MG63 (cell line): ENCODE data around the gene ACYP2. TPM values are rescaled to one million over a fixed set of nuclear protein-coding genes. Genes with fewer than 3 reads are reported as not detected.
A peak's percentile ranks its signal among the peaks of the same experiment; 100 is the strongest.
"Not testable (repeated sequence)": the region's sequence is repeated elsewhere in the genome, so short reads cannot be mapped to it uniquely, and the experiment has no call there.

ENCODE experiments used
- DNase-seq: peaks from one replicate; pipeline ENCODE4 v3.0.0-alpha.2; 2020
- H3K27me3 ChIP-seq: fragments of 250-450 bp; sonication (Bioruptor Pico); 2 replicates; pipeline ENCODE4 v1.5.1; 2020; ENCODE audit warnings: mild to moderate bottlenecking, moderate library complexity
- H3K36me3 ChIP-seq: fragments of 250-450 bp; sonication (Bioruptor Pico); 2 replicates; pipeline ENCODE4 v1.5.1; 2020; ENCODE audit warnings: mild to moderate bottlenecking, moderate library complexity
- H3K4me3 ChIP-seq: fragments of 250-450 bp; sonication (Bioruptor Pico); 2 replicates; pipeline ENCODE4 v1.5.1; 2020; ENCODE audit warnings: mild to moderate bottlenecking, moderate library complexity
- H3K9me3 ChIP-seq: fragments of 250-450 bp; sonication (Bioruptor Pico); 2 replicates; pipeline ENCODE4 v1.5.1; 2020; ENCODE audit warnings: mild to moderate bottlenecking, moderate library complexity
- total RNA-seq: library from RNA; depleted of rRNA; stranded (reverse); fragments of >200 nt; shearing (Covaris generic); gene quantifications from 2 replicates; pipeline ENCODE4 v1.2.3, GENCODE V29; 2014; ENCODE audit warnings: low replicate concordance

ACYP2 gene
- total RNA-seq, 1 experiment from 2014 or later: 6.9 TPM

DNA sequence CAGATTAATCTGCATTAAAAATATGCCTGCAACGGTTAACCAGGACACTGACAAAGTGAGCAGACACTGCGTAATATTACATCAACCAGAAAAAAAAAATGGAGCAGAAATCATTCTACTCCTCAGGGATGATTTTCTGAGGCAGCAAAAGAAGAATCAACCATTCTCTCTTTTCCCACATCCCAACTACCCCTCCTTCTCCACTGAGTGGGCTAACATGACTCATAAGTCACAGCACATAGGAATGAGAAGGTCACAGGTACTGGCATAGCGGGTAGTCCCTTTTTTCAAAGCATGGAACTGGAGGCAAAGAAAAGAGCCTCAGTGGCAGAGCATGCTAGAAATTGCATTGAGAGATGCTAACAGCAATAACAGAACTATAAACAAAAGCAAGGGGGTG lies 194.9 kb downstream of the ACYP2 start:
- no peaks in the 10 kb centered on the region for H3K27me3 ChIP-seq
- no peaks in the 10 kb centered on the region for H3K36me3 ChIP-seq
- DNase-seq: no peak
- H3K4me3 ChIP-seq: no peak overlapping the region
- no peaks in the 10 kb centered on the region; the same call in 1 of the 2 replicates for H3K9me3 ChIP-seq

DNA sequence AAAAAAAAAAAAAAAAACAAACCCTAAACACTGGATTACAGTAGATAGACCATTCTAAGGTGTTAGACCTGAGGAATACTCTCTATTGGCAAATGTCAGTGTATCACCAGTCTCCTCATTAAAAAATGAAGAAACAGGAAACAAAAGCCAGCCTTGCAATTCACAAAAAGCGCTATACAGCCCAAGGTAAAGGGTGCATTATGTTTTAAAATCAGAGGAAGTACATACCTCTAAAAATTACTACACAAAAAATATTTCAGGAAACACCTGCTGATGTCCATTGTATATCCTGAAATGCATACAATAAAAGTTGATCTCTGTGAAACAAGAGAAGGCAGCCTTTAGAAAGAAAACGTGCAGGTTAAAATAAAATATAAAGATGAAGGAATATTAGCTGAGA lies 195.5 kb downstream of the ACYP2 start:
- Histone ChIP-seq H3K4me3 (no peak overlapping the region), H3K27me3 (no peaks in the 10 kb centered on the region), H3K9me3 (no peaks in the 10 kb centered on the region; the same call in 1 of the 2 replicates), H3K36me3 (no peaks in the 10 kb centered on the region)
- DNase-seq: no peak

DNA sequence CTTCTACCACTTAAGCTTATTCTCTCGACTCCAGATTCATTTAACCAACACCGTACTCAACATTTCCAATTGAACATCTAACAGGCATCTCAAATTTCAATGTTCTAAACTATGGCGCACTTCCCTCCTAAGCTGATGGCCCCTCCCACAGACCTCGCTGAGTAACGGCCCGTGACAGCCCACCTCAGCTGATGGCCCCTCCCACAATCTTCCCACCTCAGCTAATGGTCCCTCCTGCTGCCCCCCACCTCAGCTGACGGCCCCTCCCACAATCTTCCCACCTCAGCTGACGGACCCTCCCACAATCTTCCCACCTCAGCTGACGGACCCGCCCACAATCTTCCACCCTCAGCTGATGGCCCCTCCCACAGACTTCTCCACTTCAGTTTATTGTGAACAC lies 197.7 kb downstream of the ACYP2 start:
- Histone ChIP-seq H3K36me3 (no peaks in the 10 kb centered on the region), H3K9me3 (peaks cover 6% of the 10 kb centered on the region; the same call in 1 of the 2 replicates), H3K27me3 (no peaks in the 10 kb centered on the region), H3K4me3 (no peak overlapping the region)
- no peak for DNase-seq

DNA sequence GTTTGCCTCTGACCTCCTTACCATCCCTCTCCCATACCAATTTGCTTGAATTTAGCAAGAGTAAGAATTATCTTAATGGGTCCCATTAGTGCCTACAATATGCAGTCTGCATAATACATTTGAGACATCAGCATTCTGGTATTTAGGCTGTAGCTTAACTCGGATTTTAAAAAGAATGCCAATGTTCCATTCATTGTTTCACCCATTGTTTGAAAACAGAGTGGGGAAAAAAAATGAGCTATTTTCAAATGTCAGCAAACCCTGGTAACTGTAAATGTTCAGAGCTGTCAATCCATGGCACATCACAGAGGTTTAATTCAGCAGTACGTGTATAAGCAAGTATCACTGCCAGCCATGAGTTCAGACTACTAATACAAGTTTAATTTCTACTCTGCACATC lies 202.6 kb downstream of the ACYP2 start:
- H3K27me3 ChIP-seq: no peaks in the 10 kb centered on the region; the same call in 1 of the 2 replicates
- H3K9me3 ChIP-seq: peaks cover 6% of the 10 kb centered on the region; the same call in 1 of the 2 replicates
- DNase-seq: no peak
- no peaks in the 10 kb centered on the region for H3K36me3 ChIP-seq
- H3K4me3 ChIP-seq: no peak overlapping the region

DNA sequence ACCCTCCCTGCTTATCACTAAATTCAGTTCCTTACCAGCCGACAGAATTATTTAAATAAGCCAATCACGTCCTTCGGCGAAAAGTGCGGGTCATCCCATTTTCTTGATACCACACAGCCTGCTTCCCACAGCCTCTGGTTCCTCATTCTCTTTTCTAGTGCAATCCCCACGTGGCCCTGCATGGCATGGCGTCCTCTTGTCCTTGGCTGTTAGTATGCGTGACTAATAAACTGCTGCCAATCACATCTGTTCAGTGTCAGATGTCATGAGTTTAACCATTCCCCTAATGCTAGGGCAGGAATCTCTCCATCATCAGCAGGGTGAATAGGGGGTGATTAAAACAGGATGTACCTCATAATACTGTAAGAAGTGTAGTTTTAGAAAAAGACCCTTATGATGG lies 203.4 kb downstream of the ACYP2 start:
- no peak for DNase-seq
- Histone ChIP-seq H3K36me3 (no peaks in the 10 kb centered on the region), H3K9me3 (peaks cover 6% of the 10 kb centered on the region; the same call in 1 of the 2 replicates), H3K4me3 (no peak overlapping the region), H3K27me3 (no peaks in the 10 kb centered on the region; the same call in 1 of the 2 replicates)

DNA sequence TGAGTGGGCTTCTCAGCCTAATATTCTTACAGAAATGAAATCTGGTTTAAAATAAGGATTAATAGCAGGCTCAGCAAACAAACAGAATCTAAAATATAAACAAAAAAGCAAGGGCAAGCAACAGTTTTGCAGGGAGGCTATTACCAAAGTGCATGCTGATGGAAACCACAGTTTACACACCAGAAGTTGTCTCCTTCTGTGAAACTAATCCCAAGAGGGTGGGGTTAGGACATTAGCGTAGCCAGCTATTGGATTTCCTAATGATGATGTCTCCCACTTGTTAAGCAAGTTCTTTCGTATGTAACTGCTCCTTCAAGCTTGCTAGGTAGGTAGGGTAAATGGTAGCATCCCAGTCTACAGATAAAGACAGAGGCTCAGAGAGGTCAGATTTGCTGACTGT lies 205.6 kb downstream of the ACYP2 start:
- H3K9me3 ChIP-seq: peaks cover 5% of the 10 kb centered on the region; the same call in 1 of the 2 replicates
- no peak for DNase-seq
- H3K4me3 ChIP-seq: no peak overlapping the region
- H3K27me3 ChIP-seq: no peaks in the 10 kb centered on the region; the same call in 1 of the 2 replicates
- H3K36me3 ChIP-seq: no peaks in the 10 kb centered on the region

DNA sequence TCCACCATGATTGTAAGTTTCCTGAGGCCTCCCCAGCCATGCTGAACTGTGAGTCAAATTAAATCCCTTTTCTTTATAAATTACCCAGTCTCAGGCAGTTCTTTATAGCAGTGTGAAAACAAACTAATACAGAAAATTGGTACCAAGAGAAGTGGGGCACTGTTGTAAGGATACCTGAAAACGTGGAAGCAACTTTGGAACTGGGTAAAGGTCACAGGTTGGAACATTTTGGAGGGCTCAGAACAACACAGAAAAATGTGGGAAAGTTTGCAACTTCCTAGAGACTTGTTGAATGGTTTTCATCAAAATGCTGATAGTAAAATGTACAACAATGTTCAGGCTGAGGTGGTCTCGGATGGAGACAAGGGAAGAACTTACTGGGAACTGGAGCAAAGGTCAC lies 209.1 kb downstream of the ACYP2 start:
- H3K27me3 ChIP-seq, DNase-seq, H3K36me3 ChIP-seq, H3K4me3 ChIP-seq, H3K9me3 ChIP-seq: not testable (repeated sequence)

DNA sequence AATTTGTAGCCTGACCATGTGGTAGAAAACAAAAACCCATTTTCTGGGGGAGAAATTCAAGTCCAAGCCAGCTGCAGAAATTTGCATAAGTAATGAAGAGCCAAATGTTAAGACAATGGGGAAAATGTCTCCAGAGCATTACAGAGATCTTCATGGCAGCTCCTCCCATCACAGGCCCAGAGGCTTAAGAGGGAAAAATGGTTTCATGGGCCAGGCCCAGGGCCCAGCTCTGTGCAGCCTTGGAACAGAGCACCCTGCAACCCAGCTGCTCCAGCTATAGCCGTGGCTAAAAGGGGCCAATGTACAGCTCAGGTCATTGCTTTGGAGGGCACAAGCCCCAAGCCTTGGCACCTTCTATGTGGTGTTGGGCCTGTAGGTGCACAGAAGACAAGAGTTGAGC lies 209.7 kb downstream of the ACYP2 start:
- Histone ChIP-seq H3K9me3 (no peaks in the 10 kb centered on the region), H3K27me3 (no peaks in the 10 kb centered on the region; the same call in 1 of the 2 replicates), H3K36me3 (no peaks in the 10 kb centered on the region), H3K4me3 (no peak overlapping the region)
- no peak for DNase-seq

DNA sequence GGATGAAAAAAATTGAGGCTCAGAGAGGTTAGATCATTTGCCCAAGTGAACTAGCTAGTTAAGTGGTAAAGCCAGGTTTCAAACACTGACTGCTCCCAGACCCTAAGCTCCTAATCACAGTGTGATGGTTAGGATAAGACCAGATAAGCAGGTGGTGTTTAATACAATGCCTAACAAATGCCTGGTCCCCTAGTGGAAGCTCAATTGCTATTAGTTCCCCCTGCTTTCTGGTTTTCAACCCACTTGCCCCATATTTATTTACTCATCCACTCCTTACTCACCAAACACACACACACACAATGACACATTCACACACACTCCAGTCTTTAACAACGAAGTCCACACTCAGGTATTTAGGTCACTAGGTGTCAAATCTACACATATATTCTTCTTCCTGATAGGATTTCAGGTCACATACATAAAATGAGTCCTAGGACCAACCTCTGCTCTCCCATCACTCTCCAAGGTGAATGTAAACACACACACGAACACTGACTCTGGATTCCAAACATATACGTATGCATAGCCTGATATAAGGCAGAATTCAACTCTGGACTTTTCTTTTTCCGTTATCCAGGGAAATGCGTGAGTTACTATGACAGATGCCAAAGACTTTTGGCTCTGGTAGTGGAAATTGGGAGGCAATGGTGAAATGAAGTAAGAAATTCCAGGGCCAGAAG lies 214.2 kb downstream of the ACYP2 start:
- Histone ChIP-seq H3K4me3 (peak overlapping the region; percentile 59), H3K36me3 (no peaks in the 10 kb centered on the region), H3K9me3 (no peaks in the 10 kb centered on the region), H3K27me3 (no peaks in the 10 kb centered on the region)
- no peak for DNase-seq

DNA sequence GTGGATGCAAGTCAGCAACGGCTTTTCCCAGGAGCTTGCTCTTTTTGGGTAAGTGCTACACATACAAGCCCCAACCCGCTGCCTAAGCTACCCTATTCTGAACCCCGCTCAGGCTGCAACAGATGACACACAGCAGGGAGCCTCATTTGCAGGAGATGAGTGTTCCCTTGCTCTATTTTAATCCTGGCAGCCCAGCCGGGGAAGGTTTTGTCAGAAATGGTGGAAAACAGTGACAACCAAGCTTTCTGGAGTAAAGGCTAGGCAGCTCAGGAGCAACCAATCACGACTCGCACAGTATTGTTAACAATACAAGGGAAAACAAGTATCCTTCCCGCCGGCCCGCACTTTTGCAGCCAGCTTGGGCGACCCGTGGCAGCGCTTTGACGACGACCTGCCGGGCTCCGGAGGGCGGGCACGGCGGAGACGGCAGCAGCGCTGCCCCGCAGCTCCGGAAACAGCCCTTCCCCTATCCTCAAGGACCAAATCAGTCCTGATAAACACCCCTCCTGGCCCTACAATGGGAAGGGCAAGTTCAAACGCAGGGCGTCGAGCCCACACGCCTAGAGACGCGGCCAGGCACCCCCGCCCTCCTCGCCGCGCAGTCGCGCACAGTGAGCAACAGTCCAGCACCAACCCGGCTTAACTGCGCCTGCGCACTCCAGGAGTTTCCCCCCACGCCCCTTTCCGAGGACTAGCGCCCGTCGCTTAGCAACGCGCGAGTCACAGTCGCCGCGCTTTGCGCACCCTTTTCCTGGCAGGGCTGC lies 214.9 kb downstream of the ACYP2 start:
- Histone ChIP-seq H3K36me3 (no peaks in the 10 kb centered on the region), H3K27me3 (no peaks in the 10 kb centered on the region), H3K9me3 (no peaks in the 10 kb centered on the region)

DNA sequence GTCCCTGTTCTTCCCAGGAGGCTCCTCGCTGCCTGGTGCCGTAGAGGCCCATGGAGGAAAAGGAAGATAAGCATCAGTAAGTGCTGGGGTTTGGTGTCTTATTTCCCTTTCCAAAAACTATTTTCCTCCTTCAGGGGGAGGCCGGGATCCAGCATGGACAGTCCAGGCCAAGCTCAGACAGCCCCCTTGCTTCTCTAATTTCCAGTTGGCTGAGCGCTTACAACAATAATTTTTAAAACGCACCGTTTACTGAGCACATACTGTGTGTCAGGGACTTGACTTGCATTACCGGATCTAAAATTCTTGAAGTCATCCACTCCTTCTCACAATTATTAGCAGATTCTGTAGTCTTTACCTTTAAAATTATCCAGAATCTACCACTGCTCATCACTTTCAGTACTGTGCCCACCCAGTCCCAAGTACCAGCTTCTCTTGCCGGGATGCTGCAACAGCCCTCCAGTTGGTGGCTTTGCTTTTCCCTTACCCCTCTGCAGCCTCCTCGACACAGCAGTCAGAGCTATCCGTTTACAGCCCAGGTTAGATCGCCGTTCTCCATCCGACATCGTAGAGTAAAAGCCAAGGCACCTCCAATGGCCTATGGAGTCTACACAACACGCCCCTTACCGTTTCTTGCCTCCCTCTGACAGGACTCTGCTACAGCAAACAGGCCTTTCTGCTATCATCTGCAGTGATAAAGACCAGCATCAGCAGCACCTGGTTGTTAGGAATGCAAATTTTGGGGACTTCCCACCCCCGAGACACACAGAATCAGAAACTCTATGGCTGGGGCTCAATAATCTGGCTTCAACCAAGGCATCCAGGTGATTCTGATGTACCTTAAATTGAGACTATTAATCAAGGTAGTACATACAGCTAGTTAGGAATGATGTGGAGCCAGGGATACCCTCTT lies 215.8 kb downstream of the ACYP2 start:
- H3K4me3 ChIP-seq: peak overlapping the region; percentile 59
- H3K27me3 ChIP-seq: no peaks in the 10 kb centered on the region
- no peaks in the 10 kb centered on the region for H3K36me3 ChIP-seq
- H3K9me3 ChIP-seq: no peaks in the 10 kb centered on the region
- DNase-seq: no peak

More for the DNA sequence above, 214.9 kb downstream of the ACYP2 start:
- peak; percentile 95 for DNase-seq
- H3K4me3 ChIP-seq: peak overlapping the region; percentile 59

DNA sequence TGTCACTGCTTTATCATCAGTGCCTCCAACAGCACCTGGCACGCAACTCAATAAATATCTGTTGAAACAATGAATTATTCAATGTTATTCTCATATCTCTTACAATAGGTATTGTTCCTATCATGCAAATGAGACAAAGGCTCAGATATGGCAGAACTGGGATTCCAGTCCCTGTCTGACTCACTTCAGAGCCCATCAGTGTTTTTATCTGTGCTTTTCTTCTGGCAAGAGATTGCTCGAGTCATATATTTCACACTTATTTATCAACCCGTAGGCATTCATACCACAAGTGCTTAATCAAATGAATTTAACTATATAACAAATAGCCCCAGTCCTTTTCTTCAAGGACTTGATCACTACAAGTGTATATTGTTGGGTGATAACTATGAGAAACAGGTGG lies 217.0 kb downstream of the ACYP2 start:
- H3K27me3 ChIP-seq: no peaks in the 10 kb centered on the region
- DNase-seq: no peak
- H3K9me3 ChIP-seq: no peaks in the 10 kb centered on the region
- no peaks in the 10 kb centered on the region for H3K36me3 ChIP-seq
- no peak overlapping the region for H3K4me3 ChIP-seq

DNA sequence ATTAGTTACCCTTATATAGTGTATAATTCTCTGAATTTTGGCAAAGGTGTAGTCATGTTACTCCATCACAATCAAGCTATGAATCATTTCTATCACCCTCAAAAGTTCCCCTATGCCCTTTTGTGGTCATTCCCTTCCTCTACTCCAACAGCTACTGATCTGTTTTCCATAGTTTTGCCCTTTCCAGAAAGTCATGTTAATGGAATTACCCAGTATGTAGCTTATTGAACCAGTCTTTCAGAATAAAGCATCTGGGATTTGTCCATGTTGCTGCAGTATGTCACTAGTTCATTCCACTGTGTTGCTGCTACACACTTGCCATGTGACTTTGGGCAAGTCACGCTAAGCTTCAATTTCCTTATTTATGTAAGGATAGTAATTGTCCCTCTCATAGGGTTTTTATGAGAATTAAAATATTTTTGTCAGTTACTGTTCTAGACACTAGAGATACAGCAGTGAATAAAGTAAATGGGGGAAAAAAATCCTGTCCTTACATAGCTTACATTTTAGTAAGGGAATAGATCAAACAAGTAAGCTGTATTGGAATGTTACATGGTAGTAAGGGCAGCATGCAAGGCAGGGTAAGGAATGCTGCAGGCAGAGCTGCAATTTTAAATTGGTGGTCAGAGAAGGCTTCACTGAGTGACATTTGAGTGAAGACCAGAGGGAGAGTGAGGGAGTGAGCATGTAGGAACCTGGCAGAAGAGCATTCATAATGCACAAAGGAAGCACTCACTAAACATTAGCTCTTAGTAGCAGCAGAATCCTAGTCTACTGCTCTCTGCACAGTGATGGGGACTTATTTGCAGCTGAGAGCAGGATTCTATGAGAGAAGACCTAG lies 220.9 kb downstream of the ACYP2 start:
- H3K4me3 ChIP-seq: no peak overlapping the region
- H3K27me3 ChIP-seq: no peaks in the 10 kb centered on the region
- H3K36me3 ChIP-seq: no peaks in the 10 kb centered on the region
- H3K9me3 ChIP-seq: no peaks in the 10 kb centered on the region
- no peak for DNase-seq

DNA sequence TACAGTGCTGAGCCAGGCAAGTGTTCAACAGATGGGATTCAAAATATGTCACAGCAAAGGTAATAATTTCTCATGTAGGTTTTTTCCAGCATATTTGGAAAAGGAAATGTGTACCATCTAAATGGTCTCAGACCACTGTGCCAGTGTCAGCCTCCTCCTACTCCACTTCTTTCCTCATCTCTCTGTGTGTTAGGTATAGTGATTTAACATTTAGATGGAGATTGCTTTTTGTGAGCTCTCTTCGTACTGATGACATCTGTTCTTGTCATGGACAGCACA lies 221.5 kb downstream of the ACYP2 start:
- no peaks in the 10 kb centered on the region for H3K36me3 ChIP-seq
- H3K4me3 ChIP-seq: no peak overlapping the region
- H3K27me3 ChIP-seq: no peaks in the 10 kb centered on the region
- no peak for DNase-seq
- H3K9me3 ChIP-seq: no peaks in the 10 kb centered on the region

DNA sequence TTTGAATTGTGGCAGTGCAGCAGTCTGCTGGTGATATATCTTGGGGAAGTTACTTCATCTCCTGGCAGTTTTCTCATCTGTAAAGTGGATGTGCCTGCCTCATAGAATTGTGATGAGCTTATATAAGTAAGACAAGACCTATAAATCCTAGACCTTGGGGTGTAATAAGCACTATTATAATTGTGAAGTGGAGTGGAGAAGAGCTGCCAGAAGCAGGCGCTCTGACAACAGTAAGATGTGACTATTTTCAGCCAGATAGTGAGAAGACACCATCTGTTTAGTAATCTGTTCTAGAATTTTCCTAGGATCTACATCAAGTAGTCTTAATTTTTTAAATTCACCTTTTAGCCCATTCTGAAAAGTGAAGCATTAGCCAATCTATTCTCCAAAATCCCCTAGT lies 226.2 kb downstream of the ACYP2 start:
- peaks cover 3% of the 10 kb centered on the region; the same call in 1 of the 2 replicates for H3K27me3 ChIP-seq

DNA sequence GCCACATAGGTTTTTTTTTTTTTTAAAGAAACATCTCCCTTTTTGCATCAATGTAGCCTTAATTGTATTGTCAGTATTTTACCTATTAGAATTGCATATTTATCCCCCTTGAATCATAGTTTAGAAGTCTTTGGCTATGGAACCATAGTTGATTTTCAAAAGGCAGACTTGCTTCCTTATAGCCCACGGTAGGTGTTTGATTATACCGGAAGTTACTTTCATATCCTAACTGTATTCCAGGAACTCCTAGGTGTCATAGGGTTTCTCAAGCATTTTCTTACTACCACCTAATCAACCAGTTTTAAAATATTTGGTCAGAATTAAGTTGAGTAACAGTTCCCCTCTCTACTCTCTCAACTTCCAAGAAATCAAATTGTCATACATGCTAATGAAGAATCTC lies 227.2 kb downstream of the ACYP2 start:
- H3K27me3 ChIP-seq: peaks cover 3% of the 10 kb centered on the region; the same call in 1 of the 2 replicates
- no peaks in the 10 kb centered on the region for H3K36me3 ChIP-seq
- no peak overlapping the region for H3K4me3 ChIP-seq
- no peak for DNase-seq
- no peaks in the 10 kb centered on the region for H3K9me3 ChIP-seq

More for the DNA sequence above, 226.2 kb downstream of the ACYP2 start:
- Histone ChIP-seq H3K4me3 (no peak overlapping the region), H3K9me3 (no peaks in the 10 kb centered on the region), H3K36me3 (no peaks in the 10 kb centered on the region)
- no peak for DNase-seq
